ENCODE results near the gene CPNE5. TPM values are rescaled to one million over a fixed set of nuclear protein-coding genes. Genes with fewer than 3 reads are reported as not detected.
A peak's percentile ranks its signal among the peaks of the same experiment; 100 is the strongest.

CPNE5 gene
- total RNA-seq, 2 experiments from 2014 or later = 0.79 to 0.94 TPM

DNA sequence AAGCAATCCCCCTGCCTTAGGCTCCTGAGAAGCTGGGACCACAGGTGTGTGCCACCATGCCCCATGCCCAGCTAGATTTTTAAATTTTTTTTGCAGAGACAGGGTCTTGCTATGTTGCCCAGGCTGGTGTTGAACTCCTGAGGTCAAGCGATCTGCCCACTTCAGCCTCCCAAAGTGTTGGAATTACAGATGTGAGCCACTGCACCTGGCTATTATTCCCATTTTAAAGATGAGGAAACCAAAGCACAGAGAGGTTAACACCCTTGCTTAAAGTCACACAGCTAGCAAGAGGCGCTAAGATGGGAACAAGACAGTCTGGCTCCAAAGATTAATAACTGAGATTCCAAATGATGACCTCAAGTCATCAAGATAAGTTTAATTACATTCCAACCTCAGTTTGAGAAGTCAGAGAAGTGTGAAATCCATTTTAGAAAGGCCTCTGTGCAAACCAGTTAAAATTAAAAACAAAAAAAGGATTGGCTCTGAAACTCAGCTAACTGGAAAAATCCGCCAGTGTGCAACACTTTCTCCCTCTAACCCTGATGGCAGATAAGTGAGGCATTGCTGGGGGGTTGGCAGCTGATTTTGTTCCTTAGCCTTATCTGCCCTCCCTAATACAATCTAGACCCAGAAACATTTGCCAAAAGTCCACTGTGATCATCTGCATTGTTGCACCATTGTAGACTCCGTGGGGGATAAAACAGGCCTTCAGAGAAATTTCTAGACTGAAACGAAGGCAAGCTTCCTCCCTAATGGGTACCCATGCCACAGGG lies 55.5 kb downstream of the CPNE5 start:
- no peak overlapping the region for H3K27ac Mint-ChIP-seq
- H3K27me3 Mint-ChIP-seq = peaks cover 29% of the 10 kb centered on the region
- CTCF ChIA-PET = interaction anchor here (0.6 to 27.9 kb wide), 25 partner anchors 8 to 518 kb away, joined by 3 to 604 read pairs (median 5); partner anchors contain the start of gene C6orf89
- no peaks in the 10 kb centered on the region for H3K9me3 Mint-ChIP-seq (ENCODE audit: low read depth)
- H3K4me1 Mint-ChIP-seq = peaks cover 5% of the 10 kb centered on the region
- DNase-seq = no peak
- no peak for ATAC-seq
- no peak overlapping the region for H3K4me3 Mint-ChIP-seq
- H3K36me3 Mint-ChIP-seq = no peaks in the 10 kb centered on the region

GRCh38 chr6:36781669-36782068 lies 57.6 kb downstream of the CPNE5 start:
- Mint-ChIP-seq H3K27ac (no peak overlapping the region), H3K4me3 (no peak overlapping the region), H3K27me3 (peaks cover 29% of the 10 kb centered on the region), H3K9me3 (ENCODE audit: low read depth) (no peaks in the 10 kb centered on the region), H3K4me1 (peaks cover 5% of the 10 kb centered on the region), H3K36me3 (no peaks in the 10 kb centered on the region)
- CTCF ChIA-PET = interaction anchor here (0.6 to 27.9 kb wide), 13 partner anchors 11 to 476 kb away, joined by 3 to 604 read pairs (median 5); no protein-coding TSS in a partner anchor
- ATAC-seq (no peak), DNase-seq (no peak)

- CTCF ChIA-PET = interaction anchor here (0.7 to 27.9 kb wide), 8 partner anchors 12 to 238 kb away, joined by 3 to 604 read pairs (median 4); partner anchors contain the start of gene CDKN1A
- Mint-ChIP-seq H3K27me3 (peaks cover 30% of the 10 kb centered on the region), H3K9me3 (ENCODE audit: low read depth) (no peaks in the 10 kb centered on the region), H3K4me3 (no peak overlapping the region), H3K36me3 (no peaks in the 10 kb centered on the region), H3K4me1 (peaks cover 5% of the 10 kb centered on the region), H3K27ac (no peak overlapping the region)
- ATAC-seq (no peak), DNase-seq (no peak)
Measured at GRCh38 chr6:36780442-36781177, 58.6 kb downstream of the CPNE5 start.

DNA sequence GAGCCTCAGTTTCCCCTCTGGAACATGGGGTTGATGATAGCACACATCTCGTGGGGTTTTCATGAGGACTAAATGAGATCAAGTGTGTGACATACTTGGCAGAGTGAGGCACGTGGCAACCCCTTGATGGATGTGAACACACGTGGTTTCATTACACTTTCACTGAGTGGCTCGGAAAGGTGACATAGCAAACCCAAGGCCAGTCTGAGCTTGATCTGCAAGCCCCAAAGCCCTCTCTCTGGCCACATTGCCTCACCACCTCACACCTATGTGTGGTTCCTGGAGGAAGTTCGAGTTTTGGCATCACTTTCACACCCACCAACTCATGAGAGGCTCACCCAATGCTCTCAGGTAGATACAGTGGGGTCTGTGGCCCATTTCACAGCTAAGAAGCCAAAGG lies 60.0 kb downstream of the CPNE5 start:
- DNase-seq = no peak
- Mint-ChIP-seq H3K27me3 (peaks cover 31% of the 10 kb centered on the region), H3K9me3 (ENCODE audit: low read depth) (no peaks in the 10 kb centered on the region), H3K4me1 (peaks cover 5% of the 10 kb centered on the region), H3K27ac (no peak overlapping the region), H3K36me3 (no peaks in the 10 kb centered on the region), H3K4me3 (no peak overlapping the region)
- ATAC-seq = no peak
- CTCF ChIA-PET = interaction anchor here (0.6 to 27.9 kb wide), 3 partner anchors 16 to 79 kb away, joined by 3 to 604 read pairs (median 80); no protein-coding TSS in a partner anchor

- DNase-seq (no peak), ATAC-seq (no peak)
- Mint-ChIP-seq H3K27me3 (peaks cover 25% of the 10 kb centered on the region), H3K36me3 (no peaks in the 10 kb centered on the region), H3K27ac (no peak overlapping the region), H3K9me3 (ENCODE audit: low read depth) (no peaks in the 10 kb centered on the region), H3K4me1 (peaks cover 5% of the 10 kb centered on the region), H3K4me3 (no peak overlapping the region)
- CTCF ChIA-PET = interaction anchor here (10.9 to 27.9 kb wide), 2 partner anchors 15 to 72 kb away, joined by 80 to 604 read pairs; no protein-coding TSS in a partner anchor
Measured at GRCh38 chr6:36777801-36778200, 61.4 kb downstream of the CPNE5 start.

DNA sequence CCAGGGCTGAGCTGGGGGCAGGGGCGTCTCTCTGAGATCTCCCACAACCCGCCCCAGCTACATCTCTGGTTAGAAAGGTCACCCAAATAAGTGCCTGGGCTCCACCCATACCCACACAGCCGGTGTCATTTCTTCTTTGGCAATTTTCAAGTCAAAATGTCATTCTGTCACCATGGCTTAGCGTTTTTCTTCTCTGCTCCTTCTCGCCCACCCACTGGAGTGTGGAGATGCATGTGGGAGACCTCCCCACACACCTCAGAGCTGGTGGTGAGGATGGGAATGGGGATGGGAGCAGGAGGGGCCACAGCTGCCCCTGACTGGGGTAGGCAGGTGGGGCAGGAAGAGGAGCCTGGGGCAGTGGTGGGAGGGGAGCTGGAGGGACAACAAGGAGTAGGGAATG lies 63.1 kb downstream of the CPNE5 start:
- no peak for DNase-seq
- Mint-ChIP-seq H3K36me3 (no peaks in the 10 kb centered on the region), H3K27me3 (peaks cover 25% of the 10 kb centered on the region), H3K27ac (no peak overlapping the region), H3K4me3 (no peak overlapping the region), H3K4me1 (peaks cover 10% of the 10 kb centered on the region), H3K9me3 (ENCODE audit: low read depth) (no peaks in the 10 kb centered on the region)
- CTCF ChIA-PET = interaction anchor here (1.7 to 27.9 kb wide), 2 partner anchors 8 to 13 kb away, joined by 9 to 604 read pairs; no protein-coding TSS in a partner anchor
- ATAC-seq = no peak

- H3K9me3 Mint-ChIP-seq (ENCODE audit: low read depth) = no peaks in the 10 kb centered on the region
- H3K27me3 Mint-ChIP-seq = peaks cover 20% of the 10 kb centered on the region
- no peak overlapping the region for H3K27ac Mint-ChIP-seq
- DNase-seq = no peak
- H3K36me3 Mint-ChIP-seq = no peaks in the 10 kb centered on the region
- ATAC-seq = no peak
- H3K4me3 Mint-ChIP-seq = no peak overlapping the region
- H3K4me1 Mint-ChIP-seq = peaks cover 28% of the 10 kb centered on the region
- CTCF ChIA-PET = interaction anchor here (1.3 to 27.9 kb wide), 4 partner anchors 11 to 151 kb away, joined by 3 to 604 read pairs (median 304); no protein-coding TSS in a partner anchor
Measured at GRCh38 chr6:36774331-36774730, 64.9 kb downstream of the CPNE5 start.

DNA sequence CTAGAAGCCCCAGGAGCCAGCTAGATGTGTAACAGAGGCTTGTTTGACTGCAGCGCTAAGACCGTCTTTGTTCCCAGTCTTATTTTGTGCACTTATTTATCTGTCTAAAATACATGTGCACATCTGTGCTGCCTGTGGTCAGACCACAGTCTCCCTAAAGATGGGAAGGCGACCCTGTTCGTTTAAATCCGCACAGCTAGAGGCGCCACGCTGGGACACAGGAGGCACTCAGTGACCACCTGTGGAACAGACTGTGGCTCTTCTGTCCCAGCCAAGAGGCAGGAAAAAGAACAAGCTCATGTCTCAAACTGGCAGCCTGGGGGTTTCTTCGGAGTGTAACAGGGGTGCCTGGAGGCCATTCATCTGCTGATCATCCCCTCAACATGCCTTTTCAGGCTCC lies 66.8 kb downstream of the CPNE5 start:
- Mint-ChIP-seq H3K4me1 (peaks cover 41% of the 10 kb centered on the region), H3K4me3 (no peak overlapping the region), H3K27me3 (peaks cover 13% of the 10 kb centered on the region), H3K36me3 (no peaks in the 10 kb centered on the region), H3K9me3 (ENCODE audit: low read depth) (no peaks in the 10 kb centered on the region), H3K27ac (no peak overlapping the region)
- ATAC-seq (no peak), DNase-seq (no peak)
- CTCF ChIA-PET = interaction anchor here (0.7 to 23.7 kb wide), 5 partner anchors 15 to 471 kb away, joined by 3 to 604 read pairs (median 4); no protein-coding TSS in a partner anchor

DNA sequence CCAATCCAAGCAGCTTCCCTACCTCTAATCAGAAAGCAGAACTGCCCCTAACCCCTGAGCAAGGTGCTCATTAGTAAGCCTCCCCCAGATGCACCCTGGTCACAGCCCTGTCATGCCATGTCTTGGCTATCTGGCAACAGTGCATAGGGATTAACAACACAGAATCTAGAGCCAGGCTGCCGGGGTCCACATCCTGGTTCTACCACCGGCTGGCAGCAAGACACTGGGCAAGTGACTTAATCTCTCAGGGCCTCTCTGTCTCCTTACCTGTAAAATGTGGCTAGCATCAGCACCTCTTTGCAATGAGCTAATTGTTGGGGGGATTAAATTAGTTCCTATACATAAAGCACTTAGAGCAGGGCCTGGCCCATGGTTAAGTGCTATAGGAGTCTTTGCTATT lies 68.1 kb downstream of the CPNE5 start:
- no peaks in the 10 kb centered on the region for H3K36me3 Mint-ChIP-seq
- no peak overlapping the region for H3K4me3 Mint-ChIP-seq
- DNase-seq = no peak
- peak overlapping the region; percentile 85 for H3K27ac Mint-ChIP-seq
- peaks cover 46% of the 10 kb centered on the region for H3K4me1 Mint-ChIP-seq
- peaks cover 8% of the 10 kb centered on the region for H3K27me3 Mint-ChIP-seq
- no peak for ATAC-seq
- H3K9me3 Mint-ChIP-seq (ENCODE audit: low read depth) = no peaks in the 10 kb centered on the region
- CTCF ChIA-PET = interaction anchor here (7.9 to 23.7 kb wide), 4 partner anchors 15 to 248 kb away, joined by 121 to 604 read pairs (median 149); no protein-coding TSS in a partner anchor

GRCh38 chr6:36769676-36770499 lies 69.4 kb downstream of the CPNE5 start:
- CTCF ChIA-PET = interaction anchor here (0.6 to 23.7 kb wide), 9 partner anchors 14 to 454 kb away, joined by 3 to 604 read pairs (median 37); partner anchors contain the start of genes C6orf89 and PPIL1
- ATAC-seq = peak; percentile 40
- H3K4me1 Mint-ChIP-seq = peaks cover 48% of the 10 kb centered on the region

DNA sequence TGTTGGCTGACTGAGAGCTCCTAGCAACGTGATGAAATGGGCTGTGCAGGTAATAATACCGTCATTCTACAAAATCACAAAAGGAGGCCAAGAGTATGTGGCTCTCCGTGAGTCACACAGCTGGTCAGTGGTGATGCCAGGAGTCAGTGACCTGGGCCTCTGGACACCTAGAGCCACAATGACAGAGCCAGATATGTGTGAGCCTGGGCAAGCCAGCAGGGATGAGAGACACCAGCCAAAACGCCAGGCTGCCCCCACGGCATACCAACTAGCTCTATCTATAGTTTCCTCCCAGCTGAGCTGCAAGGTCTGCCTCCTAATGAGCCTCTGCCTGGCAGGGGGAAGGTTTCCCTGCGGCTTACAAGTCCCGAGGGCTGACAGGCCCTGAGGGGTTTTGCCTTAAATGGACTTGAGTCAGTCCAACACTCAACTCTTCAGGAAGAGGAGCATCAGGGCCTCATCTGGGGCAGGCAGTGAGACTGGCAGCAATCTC lies 70.0 kb downstream of the CPNE5 start:
- DNase-seq = no peak
- CTCF ChIA-PET = interaction anchor here (0.6 to 23.7 kb wide), 10 partner anchors 13 to 455 kb away, joined by 3 to 604 read pairs (median 26); partner anchors contain the start of genes C6orf89 and PPIL1
- Mint-ChIP-seq H3K36me3 (no peaks in the 10 kb centered on the region), H3K27me3 (no peaks in the 10 kb centered on the region), H3K27ac (peak overlapping the region; percentile 85), H3K4me1 (peaks cover 48% of the 10 kb centered on the region), H3K9me3 (ENCODE audit: low read depth) (no peaks in the 10 kb centered on the region), H3K4me3 (peak overlapping the region; percentile 43)
- ATAC-seq = no peak

More at GRCh38 chr6:36769676-36770499, 69.4 kb downstream of the CPNE5 start:
- H3K36me3 Mint-ChIP-seq = no peaks in the 10 kb centered on the region
- peaks cover 3% of the 10 kb centered on the region for H3K27me3 Mint-ChIP-seq
- peak overlapping the region; percentile 43 for H3K4me3 Mint-ChIP-seq
- no peaks in the 10 kb centered on the region for H3K9me3 Mint-ChIP-seq (ENCODE audit: low read depth)
- DNase-seq = peak; percentile 76
- H3K27ac Mint-ChIP-seq = peak overlapping the region; percentile 85

DNA sequence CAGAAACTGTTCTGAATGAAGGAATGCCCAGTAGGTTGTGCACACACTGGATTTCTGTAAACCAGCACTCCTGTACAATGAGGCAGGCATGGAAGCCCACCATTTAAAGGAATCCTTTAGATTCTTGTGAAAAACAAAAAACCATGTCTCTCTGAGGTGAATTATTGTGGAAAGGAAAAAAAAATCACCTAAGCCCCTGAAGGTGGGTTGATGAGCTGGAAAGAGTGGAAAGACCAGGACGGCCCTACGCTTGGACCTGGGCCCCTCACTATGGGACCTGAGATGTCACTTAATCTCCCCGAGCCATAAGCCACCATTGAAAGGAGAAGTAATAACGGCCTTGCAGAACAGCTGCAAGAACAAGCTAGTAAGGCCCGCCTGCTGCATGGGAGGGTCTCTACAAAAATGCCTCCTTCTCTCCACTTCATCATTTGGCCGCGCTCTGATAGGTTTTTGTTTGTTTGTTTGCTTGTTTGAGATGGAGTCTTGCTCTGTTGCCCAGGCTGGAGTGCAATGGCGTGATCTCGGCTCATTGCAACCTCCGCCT lies 72.8 kb downstream of the CPNE5 start:
- H3K27ac Mint-ChIP-seq = no peak overlapping the region

More for the DNA sequence above, 72.8 kb downstream of the CPNE5 start:
- DNase-seq (no peak), ATAC-seq (no peak)
- no peak overlapping the region for H3K4me3 Mint-ChIP-seq
- H3K4me1 Mint-ChIP-seq = peaks cover 44% of the 10 kb centered on the region
- H3K9me3 Mint-ChIP-seq (ENCODE audit: low read depth) = no peaks in the 10 kb centered on the region
- CTCF ChIA-PET = interaction anchor here (0.7 to 23.7 kb wide), 20 partner anchors 10 to 559 kb away, joined by 3 to 604 read pairs (median 4); partner anchors contain the start of genes C6orf89 and PPIL1
- H3K36me3 Mint-ChIP-seq = no peaks in the 10 kb centered on the region
- H3K27me3 Mint-ChIP-seq = no peaks in the 10 kb centered on the region
